Duodenal mucosa (tissue), 2 donors: ENCODE results near the gene DPF3.
"Not testable (repeated sequence)": the region's sequence is repeated elsewhere in the genome, so short reads cannot be mapped to it uniquely, and the experiment has no call there.

ENCODE experiments used
- H3K27ac ChIP-seq: one replicate; pipeline ENCODE4 v1.7.0; 2013; ENCODE audit warnings: low read depth, low read length
- H3K27me3 ChIP-seq, 2 donors: one replicate each; pipeline ENCODE4 v1.7.0; 2013; ENCODE audit warnings: low read length in 2 of 2, control low read depth in 1 of 2; ENCODE audit not compliant: insufficient read depth in 2 of 2, control insufficient read depth in 1 of 2
- H3K36me3 ChIP-seq, 2 donors: one replicate each; pipeline ENCODE4 v1.7.0; 2013; ENCODE audit warnings: low read length in 2 of 2, control low read depth in 1 of 2; ENCODE audit not compliant: insufficient read depth in 2 of 2, control insufficient read depth in 1 of 2
- H3K4me1 ChIP-seq, 2 donors: one replicate each; pipeline ENCODE4 v1.7.0; 2013; ENCODE audit warnings: low read length in 2 of 2, control low read depth in 1 of 2; ENCODE audit not compliant: insufficient read depth in 2 of 2, control insufficient read depth in 1 of 2
- H3K4me3 ChIP-seq, 2 donors: one replicate each; pipeline ENCODE4 v1.7.0; 2013; ENCODE audit warnings: low read length in 2 of 2, low read depth in 1 of 2
- H3K9ac ChIP-seq, 2 donors: one replicate each; pipeline ENCODE4 v1.7.0; 2013; ENCODE audit warnings: low read length in 2 of 2, low read depth in 1 of 2
- H3K9me3 ChIP-seq, 2 donors: one replicate each; pipeline ENCODE4 v1.7.0; 2013; ENCODE audit warnings: low read length in 2 of 2, control low read depth in 1 of 2; ENCODE audit not compliant: control insufficient read depth in 1 of 2

DPF3 gene

DNA sequence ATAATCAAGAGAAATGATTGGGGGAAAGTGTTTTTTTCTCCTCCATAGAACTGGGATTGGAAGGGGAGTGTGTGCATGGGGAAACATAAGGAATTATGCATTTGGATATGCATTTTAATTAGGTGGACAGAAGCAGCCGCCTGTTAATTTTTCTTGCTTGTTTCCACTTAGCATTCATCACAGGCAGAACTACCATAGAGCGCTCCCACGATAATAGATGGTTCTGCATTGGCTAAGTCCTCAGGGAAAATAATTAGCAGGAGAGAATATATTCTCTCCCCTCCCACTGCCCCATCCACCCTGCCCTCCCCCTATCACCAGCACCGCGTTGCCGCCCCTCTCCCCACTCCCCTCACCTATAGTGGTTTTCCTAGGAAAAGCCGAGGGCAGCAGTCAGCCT, 11.4 kb downstream of the DPF3 start:
- no peak overlapping the region for H3K27ac ChIP-seq
- H3K9ac ChIP-seq = no peak overlapping the region
- no peaks in the 10 kb centered on the region for H3K9me3 ChIP-seq
- no peaks in the 10 kb centered on the region for H3K36me3 ChIP-seq
- no peaks in the 10 kb centered on the region for H3K4me1 ChIP-seq
- H3K27me3 ChIP-seq = no peaks in the 10 kb centered on the region
- no peak overlapping the region for H3K4me3 ChIP-seq

DNA sequence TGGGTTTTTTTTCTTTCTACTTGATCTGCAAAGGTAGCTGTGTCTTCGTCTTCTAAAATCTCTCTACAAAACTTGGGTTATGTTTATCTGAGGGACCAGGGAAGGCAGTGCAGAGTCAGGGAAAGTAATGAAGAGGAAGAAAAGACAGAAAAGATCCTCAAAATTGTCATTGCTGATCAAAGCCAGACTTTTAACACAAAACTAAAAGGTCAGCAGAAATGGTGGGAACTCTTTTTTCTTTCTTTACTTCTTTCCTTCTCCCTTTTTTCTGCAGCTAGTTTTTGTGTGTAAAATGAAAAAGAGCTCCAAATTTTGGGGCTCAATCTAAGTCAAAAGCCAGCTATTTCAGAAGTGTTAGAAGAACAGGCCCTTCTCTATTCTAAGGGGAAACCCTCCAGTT, 11.9 kb downstream of the DPF3 start:
- no peaks in the 10 kb centered on the region for H3K9me3 ChIP-seq
- H3K4me3 ChIP-seq = no peak overlapping the region
- H3K9ac ChIP-seq = no peak overlapping the region
- H3K27ac ChIP-seq = no peak overlapping the region
- no peaks in the 10 kb centered on the region for H3K27me3 ChIP-seq
- no peaks in the 10 kb centered on the region for H3K4me1 ChIP-seq
- H3K36me3 ChIP-seq = no peaks in the 10 kb centered on the region

DNA sequence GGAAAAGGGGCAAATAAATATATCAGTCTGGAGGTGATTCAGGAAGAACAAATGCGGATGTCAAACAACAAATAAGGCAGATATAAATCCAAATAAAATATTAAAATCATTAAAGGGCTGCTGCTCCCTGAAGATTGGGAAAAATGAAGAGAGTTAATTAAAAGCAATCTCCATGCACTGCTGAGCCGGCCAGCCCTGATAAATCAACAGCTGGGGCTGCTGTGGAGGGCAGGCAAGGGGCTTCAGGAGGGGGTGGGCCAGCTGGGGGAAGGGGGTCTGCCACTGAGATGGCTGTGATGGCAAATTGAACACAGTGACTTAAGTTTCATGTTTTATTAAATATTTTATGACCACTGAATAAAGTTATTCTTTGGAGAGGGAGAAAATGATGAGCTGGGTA, 12.4 kb downstream of the DPF3 start:
- Histone ChIP-seq H3K9me3 (no peaks in the 10 kb centered on the region), H3K4me1 (no peaks in the 10 kb centered on the region), H3K36me3 (no peaks in the 10 kb centered on the region), H3K27ac (no peak overlapping the region), H3K4me3 (no peak overlapping the region), H3K27me3 (no peaks in the 10 kb centered on the region), H3K9ac (no peak overlapping the region)

DNA sequence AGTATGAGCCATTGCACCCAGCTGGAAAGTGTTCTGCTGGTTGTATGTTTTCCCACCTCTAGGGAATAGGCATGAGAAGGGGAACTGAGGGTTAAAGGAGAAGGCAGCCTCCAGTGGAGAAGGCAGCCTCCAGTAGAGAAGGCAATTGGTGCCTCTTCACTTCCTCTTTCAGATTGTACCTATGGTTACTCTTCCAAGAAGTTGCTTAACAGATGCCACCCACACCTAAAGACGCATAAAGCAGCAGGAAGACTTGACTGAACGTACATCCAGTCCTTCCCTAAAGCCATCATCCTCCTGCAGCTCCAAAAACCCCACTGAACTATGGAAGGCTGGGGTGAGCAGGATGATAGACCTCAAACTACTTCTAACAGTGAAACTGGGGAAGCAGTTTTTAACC, 13.1 kb downstream of the DPF3 start:
- Histone ChIP-seq H3K4me1 (no peaks in the 10 kb centered on the region), H3K4me3 (no peak overlapping the region), H3K36me3 (no peaks in the 10 kb centered on the region), H3K9me3 (no peaks in the 10 kb centered on the region), H3K27ac (no peak overlapping the region), H3K9ac (no peak overlapping the region), H3K27me3 (no peaks in the 10 kb centered on the region)

DNA sequence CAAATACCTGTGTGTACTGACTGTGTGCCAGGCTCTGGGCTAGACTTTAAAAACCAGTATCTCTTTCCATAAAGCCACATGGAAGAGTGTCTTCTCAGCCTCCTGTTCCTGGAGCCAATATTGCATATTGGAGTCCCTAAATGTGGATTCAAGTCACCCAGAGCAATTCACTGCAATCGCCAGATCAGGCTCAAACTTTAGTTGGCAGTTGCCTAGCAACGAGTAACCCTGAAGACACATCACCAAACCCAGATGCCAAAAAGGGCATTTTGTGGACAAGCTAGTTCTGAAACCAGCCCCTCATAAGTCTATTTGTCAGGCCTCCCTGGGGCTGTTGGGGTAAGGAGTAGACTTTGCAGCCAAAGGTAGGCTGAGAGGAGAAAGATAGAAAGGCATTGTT, 13.7 kb downstream of the DPF3 start:
- Histone ChIP-seq H3K9me3 (no peaks in the 10 kb centered on the region), H3K4me1 (no peaks in the 10 kb centered on the region), H3K27me3 (no peaks in the 10 kb centered on the region), H3K36me3 (no peaks in the 10 kb centered on the region), H3K9ac (no peak overlapping the region), H3K4me3 (no peak overlapping the region), H3K27ac (no peak overlapping the region)

DNA sequence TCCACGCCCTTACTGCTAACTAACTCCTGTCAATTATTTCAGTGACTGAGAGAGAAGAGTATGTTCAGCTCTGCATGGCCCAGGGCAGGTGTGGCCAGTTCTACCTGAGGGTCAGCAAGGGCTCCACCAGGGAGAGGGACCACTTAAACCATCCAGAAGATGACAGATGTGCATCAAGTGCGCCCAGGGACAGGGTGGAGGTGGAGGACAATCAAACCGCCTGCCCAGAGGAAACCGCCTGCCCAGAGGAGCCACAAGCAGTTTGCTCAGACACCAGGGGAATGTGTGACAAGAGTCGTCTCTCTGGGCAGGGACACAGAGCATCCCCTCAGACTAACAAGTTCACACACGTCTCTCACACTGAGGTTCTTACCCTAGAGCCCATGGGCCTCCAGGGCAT, 14.5 kb downstream of the DPF3 start:
- no peak overlapping the region for H3K4me3 ChIP-seq
- no peaks in the 10 kb centered on the region for H3K36me3 ChIP-seq
- no peak overlapping the region for H3K9ac ChIP-seq
- H3K9me3 ChIP-seq = no peaks in the 10 kb centered on the region
- no peaks in the 10 kb centered on the region for H3K4me1 ChIP-seq
- H3K27me3 ChIP-seq = no peaks in the 10 kb centered on the region
- no peak overlapping the region for H3K27ac ChIP-seq

DNA sequence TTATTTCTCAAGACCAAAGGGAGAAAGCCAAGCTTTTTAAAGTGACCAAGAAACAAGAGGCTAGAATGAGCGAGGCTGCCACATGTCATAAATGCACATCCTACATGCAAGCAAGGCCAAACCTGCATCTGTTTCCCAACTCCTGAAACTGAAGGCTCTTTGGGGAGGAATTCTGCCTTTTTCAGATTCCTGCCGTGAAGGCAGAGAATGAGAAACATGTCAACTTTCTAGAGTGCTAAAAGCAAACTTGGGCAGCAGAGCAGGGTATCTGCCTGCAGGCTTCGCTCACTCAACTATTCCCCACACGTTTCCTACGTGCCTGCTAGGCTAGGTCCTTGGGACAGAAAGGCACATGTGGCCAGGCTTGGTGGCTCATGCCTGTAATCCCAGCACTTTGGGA, 15.2 kb downstream of the DPF3 start:
- H3K36me3 ChIP-seq = no peaks in the 10 kb centered on the region
- H3K4me3 ChIP-seq = no peak overlapping the region
- no peaks in the 10 kb centered on the region for H3K9me3 ChIP-seq
- no peak overlapping the region for H3K9ac ChIP-seq
- H3K27ac ChIP-seq = no peak overlapping the region
- no peaks in the 10 kb centered on the region for H3K27me3 ChIP-seq
- H3K4me1 ChIP-seq = no peaks in the 10 kb centered on the region

DNA sequence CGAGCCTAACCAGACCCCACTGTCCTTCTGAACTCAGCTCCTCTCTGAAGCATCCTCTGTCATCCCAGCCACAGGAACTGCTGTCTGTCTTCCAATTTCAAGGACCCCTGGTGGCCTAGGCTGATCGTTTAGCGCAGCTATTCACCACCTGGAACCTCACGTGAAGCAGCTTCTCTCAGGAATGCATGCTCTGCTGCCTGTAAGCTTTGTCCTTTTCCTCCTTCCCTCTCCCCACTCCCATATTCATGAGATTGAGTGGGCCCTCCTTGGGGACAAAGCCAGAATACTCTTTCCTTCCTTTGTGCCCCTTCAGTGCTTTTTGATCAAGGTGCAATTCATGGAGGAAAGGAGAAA, 17.2 kb downstream of the DPF3 start:
- Histone ChIP-seq H3K27ac (no peak overlapping the region), H3K9ac (no peak overlapping the region), H3K4me3 (no peak overlapping the region), H3K4me1 (no peaks in the 10 kb centered on the region), H3K36me3 (no peaks in the 10 kb centered on the region), H3K27me3 (no peaks in the 10 kb centered on the region), H3K9me3 (no peaks in the 10 kb centered on the region)

DNA sequence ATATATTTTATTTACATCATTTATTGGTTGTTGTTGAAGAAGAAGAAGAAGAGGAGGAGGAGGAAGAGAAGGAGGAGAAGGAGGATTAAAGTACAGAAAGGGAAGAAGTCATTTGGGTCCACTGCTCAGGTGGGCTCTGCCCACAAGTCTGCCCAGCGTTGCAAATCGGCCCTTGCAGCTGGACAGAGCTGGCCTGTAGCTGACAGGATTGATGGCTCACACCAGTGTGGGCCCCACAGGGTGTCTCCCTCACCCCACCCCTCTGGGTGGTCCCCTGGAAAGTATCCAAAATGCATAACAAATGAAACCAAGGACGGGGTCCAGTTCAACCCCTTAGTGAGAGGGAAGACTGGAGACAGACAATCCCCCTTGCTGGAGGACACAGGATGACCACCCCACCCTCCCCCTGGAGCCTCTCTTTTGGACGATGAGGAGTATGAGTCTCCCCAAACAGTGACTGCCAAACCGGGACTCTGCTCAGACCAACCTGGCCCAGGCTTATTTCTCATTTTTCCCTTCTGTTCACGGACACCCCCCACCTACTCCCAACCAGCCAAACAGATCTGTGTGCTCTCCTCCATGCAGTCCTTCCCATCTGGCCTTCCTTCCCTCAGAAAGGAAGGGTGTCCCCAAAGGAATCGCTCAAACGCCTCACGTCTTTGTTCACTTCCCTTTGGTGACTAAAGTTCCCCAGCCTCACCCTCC, 17.7 kb downstream of the DPF3 start:
- Histone ChIP-seq H3K4me1 (no peaks in the 10 kb centered on the region), H3K9ac (no peak overlapping the region), H3K4me3 (no peak overlapping the region), H3K36me3 (no peaks in the 10 kb centered on the region), H3K27me3 (no peaks in the 10 kb centered on the region), H3K27ac (no peak overlapping the region), H3K9me3 (no peaks in the 10 kb centered on the region)

DNA sequence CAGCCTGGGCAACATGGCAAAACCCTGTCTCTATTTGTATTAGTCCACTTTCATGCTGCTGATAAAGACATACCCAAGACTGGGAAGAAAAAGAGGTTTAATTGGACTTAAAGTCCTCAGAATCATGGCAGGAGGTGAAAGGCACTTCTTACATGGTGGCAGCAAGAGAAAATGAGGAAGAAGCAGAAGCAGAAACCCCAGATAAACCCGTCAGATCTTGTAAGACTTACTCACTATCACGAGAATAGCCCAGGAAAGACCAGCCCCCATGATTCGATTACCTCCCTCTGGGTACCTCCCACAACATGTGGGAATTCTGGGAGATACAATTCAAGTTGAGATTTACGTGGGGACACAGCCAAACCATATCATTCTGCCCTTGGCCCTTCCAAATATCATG, 23.0 kb downstream of the DPF3 start:
- not testable (repeated sequence) for H3K4me3 ChIP-seq, H3K27me3 ChIP-seq, H3K4me1 ChIP-seq, H3K9me3 ChIP-seq, H3K27ac ChIP-seq, H3K36me3 ChIP-seq, H3K9ac ChIP-seq
